BLaER1 (cell line): Measurements from ENCODE around the gene ROR1.
"Not testable (repeated sequence)": the region's sequence is repeated elsewhere in the genome, so short reads cannot be mapped to it uniquely, and the experiment has no call there.

Source experiments
- H3K27ac ChIP-seq: shearing (Covaris generic); formaldehyde crosslinking; 2 replicates; pipeline ENCODE4 v1.8.1; 2022
- H3K27me3 ChIP-seq: shearing (Covaris generic); formaldehyde crosslinking; 2 replicates; pipeline ENCODE4 v1.8.1; 2022
- H3K36me3 ChIP-seq: shearing (Covaris generic); formaldehyde crosslinking; 2 replicates; pipeline ENCODE4 v1.8.1; 2022
- H3K4me1 ChIP-seq: shearing (Covaris generic); formaldehyde crosslinking; 2 replicates; pipeline ENCODE4 v1.8.1; 2022
- H3K4me2 ChIP-seq: shearing (Covaris generic); formaldehyde crosslinking; 2 replicates; pipeline ENCODE4 v1.8.1; 2022
- H3K4me3 ChIP-seq: shearing (Covaris generic); formaldehyde crosslinking; 2 replicates; pipeline ENCODE4 v1.8.1; 2022
- H3K9ac ChIP-seq: shearing (Covaris generic); formaldehyde crosslinking; 2 replicates; pipeline ENCODE4 v1.8.1; 2022
- H3K9me3 ChIP-seq: shearing (Covaris generic); formaldehyde crosslinking; 2 replicates; pipeline ENCODE4 v1.8.1; 2022
- H4K20me1 ChIP-seq: shearing (Covaris generic); formaldehyde crosslinking; 2 replicates; pipeline ENCODE4 v1.8.1; 2022
- Cebpa-rat ChIP-seq: shearing (Covaris generic); IDR thresholded peaks from 2 replicates; pipeline ENCODE4 v1.8.1; 2022

The ROR1 gene

GRCh38 chr1:63777286-63777685 is 3.5 kb downstream of the ROR1 start:
- Histone ChIP-seq H3K4me2 (no peak overlapping the region), H3K9ac (no peak overlapping the region), H3K9me3 (no peaks in the 10 kb centered on the region), H4K20me1 (peaks cover 57% of the 10 kb centered on the region), H3K4me1 (peaks cover 18% of the 10 kb centered on the region), H3K4me3 (no peak overlapping the region), H3K27me3 (peaks cover 48% of the 10 kb centered on the region), H3K27ac (no peak overlapping the region), H3K36me3 (no peaks in the 10 kb centered on the region)
- no peak for TF ChIP-seq Cebpa-rat

GRCh38 chr1:63777965-63778880 is 4.4 kb downstream of the ROR1 start:
- Histone ChIP-seq H3K9me3 (no peaks in the 10 kb centered on the region), H3K4me3 (no peak overlapping the region), H3K27ac (no peak overlapping the region), H3K4me2 (no peak overlapping the region), H3K4me1 (peaks cover 12% of the 10 kb centered on the region), H3K36me3 (no peaks in the 10 kb centered on the region), H3K9ac (no peak overlapping the region), H3K27me3 (peaks cover 39% of the 10 kb centered on the region), H4K20me1 (peaks cover 57% of the 10 kb centered on the region)
- TF ChIP-seq Cebpa-rat = no peak

GRCh38 chr1:63779338-63780211 is 5.8 kb downstream of the ROR1 start:
- TF ChIP-seq Cebpa-rat = no peak
- H3K4me2 ChIP-seq = no peak overlapping the region
- no peaks in the 10 kb centered on the region for H3K9me3 ChIP-seq
- H3K36me3 ChIP-seq = no peaks in the 10 kb centered on the region
- peaks cover 8% of the 10 kb centered on the region; the same call in 1 of the 2 replicates for H3K4me1 ChIP-seq
- no peak overlapping the region for H3K27ac ChIP-seq
- H3K4me3 ChIP-seq = no peak overlapping the region
- peaks cover 57% of the 10 kb centered on the region for H4K20me1 ChIP-seq
- peaks cover 25% of the 10 kb centered on the region for H3K27me3 ChIP-seq
- H3K9ac ChIP-seq = no peak overlapping the region

GRCh38 chr1:63780565-63780964 is 6.7 kb downstream of the ROR1 start:
- Histone ChIP-seq H3K9me3 (no peaks in the 10 kb centered on the region), H3K36me3 (no peaks in the 10 kb centered on the region), H4K20me1 (peaks cover 50% of the 10 kb centered on the region), H3K4me1 (peaks cover 5% of the 10 kb centered on the region; the same call in 1 of the 2 replicates), H3K27me3 (peaks cover 15% of the 10 kb centered on the region), H3K27ac (no peak overlapping the region), H3K9ac (no peak overlapping the region), H3K4me2 (no peak overlapping the region), H3K4me3 (no peak overlapping the region)
- no peak for TF ChIP-seq Cebpa-rat

DNA sequence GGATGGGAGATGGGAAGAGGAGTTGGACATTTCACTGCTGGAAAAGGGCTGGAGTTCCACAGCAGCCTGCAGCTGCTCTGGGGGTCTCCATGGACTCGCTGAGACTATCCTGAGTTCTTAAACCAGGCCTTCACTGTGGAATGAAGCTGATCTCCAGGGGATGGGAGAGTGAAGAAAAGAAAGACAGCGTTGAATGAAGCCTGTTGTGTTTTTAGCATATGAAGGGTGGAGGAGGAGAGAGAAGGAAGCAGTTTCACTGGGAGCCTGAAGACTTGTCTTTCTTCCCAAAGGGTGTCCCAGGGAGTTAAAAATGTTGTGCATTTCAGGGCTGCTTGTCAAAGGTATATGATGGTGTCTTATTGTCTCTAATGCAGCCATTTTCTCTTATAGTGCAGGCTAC is 9.2 kb downstream of the ROR1 start:
- H4K20me1 ChIP-seq = peaks cover 26% of the 10 kb centered on the region
- no peaks in the 10 kb centered on the region for H3K36me3 ChIP-seq
- no peaks in the 10 kb centered on the region for H3K9me3 ChIP-seq
- no peaks in the 10 kb centered on the region; the same call in 1 of the 2 replicates for H3K4me1 ChIP-seq
- H3K9ac ChIP-seq = no peak overlapping the region
- no peaks in the 10 kb centered on the region for H3K27me3 ChIP-seq
- no peak overlapping the region for H3K4me2 ChIP-seq
- TF ChIP-seq Cebpa-rat = no peak
- H3K27ac ChIP-seq = no peak overlapping the region
- H3K4me3 ChIP-seq = no peak overlapping the region

GRCh38 chr1:63784083-63784482 is 10.3 kb downstream of the ROR1 start:
- H3K4me1 ChIP-seq = no peaks in the 10 kb centered on the region; the same call in 1 of the 2 replicates
- peaks cover 15% of the 10 kb centered on the region for H4K20me1 ChIP-seq
- H3K9ac ChIP-seq = no peak overlapping the region
- no peaks in the 10 kb centered on the region for H3K36me3 ChIP-seq
- H3K27ac ChIP-seq = no peak overlapping the region
- H3K4me2 ChIP-seq = no peak overlapping the region
- no peaks in the 10 kb centered on the region for H3K9me3 ChIP-seq
- TF ChIP-seq Cebpa-rat = no peak
- no peak overlapping the region for H3K4me3 ChIP-seq
- H3K27me3 ChIP-seq = no peaks in the 10 kb centered on the region

DNA sequence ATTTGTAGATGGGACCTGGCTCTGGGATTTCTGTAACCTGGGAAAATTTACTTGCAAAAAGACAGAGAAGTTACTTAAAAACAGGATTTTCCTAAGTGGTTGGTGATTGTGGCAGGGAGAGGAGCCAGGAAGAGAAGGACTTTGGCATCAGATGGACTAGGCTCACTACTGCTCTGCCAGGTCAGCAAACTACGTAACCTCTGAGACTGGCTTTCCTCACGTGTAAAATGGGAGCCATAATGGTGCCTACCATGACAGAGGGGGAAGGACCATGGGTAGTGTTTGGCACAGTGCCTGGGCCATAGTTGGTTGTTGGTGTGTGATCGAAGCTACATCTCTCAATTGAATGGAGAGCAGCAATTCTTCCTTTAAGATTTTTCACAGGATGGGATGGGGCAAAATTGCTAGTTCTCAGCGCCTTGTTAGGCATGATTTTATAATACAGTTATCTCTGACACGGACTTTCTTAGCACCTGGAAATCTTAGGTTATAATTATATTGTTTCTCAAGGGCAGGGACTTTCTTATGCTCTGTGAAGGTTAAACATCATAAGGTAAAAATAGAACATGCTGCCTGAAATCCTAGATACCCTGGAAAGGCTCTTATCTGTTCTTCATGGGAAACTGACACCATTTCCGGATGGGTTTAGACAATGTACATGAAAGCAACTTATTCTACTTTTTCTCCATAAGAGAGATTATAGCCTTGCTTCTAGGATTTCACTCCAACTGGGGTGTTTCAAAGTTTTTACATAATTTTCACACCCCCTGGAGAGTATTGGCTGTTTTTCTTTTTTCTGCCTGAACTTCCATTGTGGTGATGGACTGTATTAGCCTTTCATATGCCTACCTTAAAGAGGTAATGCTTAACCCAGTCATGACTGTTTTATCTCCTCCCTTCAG is 10.9 kb downstream of the ROR1 start:
- no peak overlapping the region for H3K9ac ChIP-seq
- H3K27ac ChIP-seq = no peak overlapping the region
- H3K27me3 ChIP-seq = no peaks in the 10 kb centered on the region
- no peaks in the 10 kb centered on the region for H3K9me3 ChIP-seq
- no peak overlapping the region for H3K4me3 ChIP-seq
- no peaks in the 10 kb centered on the region; the same call in 1 of the 2 replicates for H3K4me1 ChIP-seq
- peaks cover 9% of the 10 kb centered on the region for H4K20me1 ChIP-seq
- H3K4me2 ChIP-seq = no peak overlapping the region
- no peaks in the 10 kb centered on the region for H3K36me3 ChIP-seq
- no peak for TF ChIP-seq Cebpa-rat

- H4K20me1 ChIP-seq, H3K4me3 ChIP-seq, H3K36me3 ChIP-seq, H3K4me1 ChIP-seq, H3K9ac ChIP-seq, H3K9me3 ChIP-seq, H3K27ac ChIP-seq, H3K27me3 ChIP-seq, H3K4me2 ChIP-seq: not testable (repeated sequence)
Measured at GRCh38 chr1:63787270-63787669, 13.5 kb downstream of the ROR1 start.

- H3K4me2 ChIP-seq = no peak overlapping the region
Measured at GRCh38 chr1:63787875-63788274, 14.1 kb downstream of the ROR1 start.

More at GRCh38 chr1:63787875-63788274, 14.1 kb downstream of the ROR1 start:
- Histone ChIP-seq H3K9me3 (no peaks in the 10 kb centered on the region), H3K9ac (no peak overlapping the region), H3K4me3 (no peak overlapping the region), H3K36me3 (no peaks in the 10 kb centered on the region), H3K4me1 (peaks cover 11% of the 10 kb centered on the region), H3K27me3 (no peaks in the 10 kb centered on the region), H4K20me1 (no peaks in the 10 kb centered on the region; the same call in 1 of the 2 replicates), H3K27ac (no peak overlapping the region)
- no peak for TF ChIP-seq Cebpa-rat
